GM12891 (cell line): ENCODE results near the gene SERPINB6.

ENCODE experiments used
- POLR2A ChIP-seq: IDR thresholded peaks from 2 replicates; pipeline ENCODE4 v1.6.1; 2011; ENCODE audit warnings: low read depth, low read length, control low read depth
- POU2F2 ChIP-seq: IDR thresholded peaks from 2 replicates; pipeline ENCODE4 v1.6.1; 2011; ENCODE audit warnings: low read depth, mild to moderate bottlenecking, control low read depth, low read length, moderate library complexity

GRCh38 chr6:3019065-3019464, 47.7 kb upstream of the SERPINB6 start:
- TF ChIP-seq POU2F2 (no peak), POLR2A (no peak)
